PC-9 (cell line): ENCODE data around the gene SOX18. TPM values are rescaled to one million over a fixed set of nuclear protein-coding genes. Genes with fewer than 3 reads are reported as not detected.

Source experiments
- BruUV-seq: library from RNA; stranded (reverse); fragments of 400-500 nt; replicated peaks from 2 replicates; lab custom pipeline; 2021; lab: Mats Ljungman, UMichigan
- CTCF ChIA-PET: fragments of 300-600 bp; sonication (Branson Sonifier 250); formaldehyde crosslinking; loops from one replicate; lab custom pipeline; 2022; ENCODE audit warnings: antibody characterized with exemption; lab: Charles Lee
- POLR2A ChIA-PET: fragments of 300-600 bp; sonication (Branson Sonifier 250); formaldehyde crosslinking; loops from one replicate; lab custom pipeline; 2022; ENCODE audit warnings: antibody characterized with exemption; ENCODE audit not compliant: unreplicated experiment; lab: Charles Lee
- DNase-seq, 2 experiments: peaks; one replicate each; pipeline versions ENCODE4 v3.0.0 to v3.0.0-alpha.2; 2015 to 2022; ENCODE audit warnings: mixed read lengths in 1 of 2
- H2AFZ ChIP-seq: fragments of 200-600 bp; sonication (generic); 2 replicates; pipeline ENCODE4 v1.8.1; 2017; ENCODE audit warnings: antibody characterized with exemption
- H3F3A ChIP-seq: fragments of 200-600 bp; sonication (generic); 2 replicates; pipeline ENCODE4 v1.8.1; 2017; ENCODE audit warnings: antibody characterized with exemption, mild to moderate bottlenecking, low read depth; ENCODE audit not compliant: insufficient read depth
- H3K27ac ChIP-seq: fragments of 200-600 bp; sonication (generic); 2 replicates; pipeline ENCODE4 v1.6.1; 2016; ENCODE audit warnings: mixed run types
- H3K27me3 ChIP-seq: fragments of 200-600 bp; sonication (generic); 2 replicates; pipeline ENCODE4 v1.6.1; 2016; ENCODE audit warnings: low read depth, mixed run types; ENCODE audit not compliant: insufficient read depth
- H3K36me3 ChIP-seq: fragments of 200-600 bp; sonication (generic); 2 replicates; pipeline ENCODE4 v1.6.1; 2016; ENCODE audit warnings: low read depth, mixed run types
- H3K4me1 ChIP-seq: fragments of 200-600 bp; sonication (generic); replicated peaks from 2 replicates; pipeline ENCODE4 v1.6.1; 2016; ENCODE audit warnings: mixed run types; ENCODE audit not compliant: insufficient read depth
- H3K4me2 ChIP-seq: fragments of 200-600 bp; sonication (generic); 2 replicates; pipeline ENCODE4 v1.6.1; 2017; ENCODE audit warnings: mixed run types
- H3K4me3 ChIP-seq: fragments of 200-600 bp; sonication (generic); 2 replicates; pipeline ENCODE4 v1.6.1; 2016; ENCODE audit warnings: mixed run types
- H3K79me2 ChIP-seq: fragments of 200-600 bp; sonication (generic); 2 replicates; pipeline ENCODE4 v1.6.1; 2017; ENCODE audit warnings: low read depth, mixed run types
- H3K9me2 ChIP-seq: fragments of 200-600 bp; sonication (generic); 2 replicates; pipeline ENCODE4 v1.8.1; 2017; ENCODE audit warnings: mild to moderate bottlenecking; ENCODE audit not compliant: insufficient read depth
- H3K9me3 ChIP-seq: fragments of 200-600 bp; sonication (generic); 2 replicates; pipeline ENCODE4 v1.8.1; 2016; ENCODE audit warnings: low read depth; ENCODE audit not compliant: insufficient read depth
- H4K20me1 ChIP-seq: fragments of 200-600 bp; sonication (generic); 2 replicates; pipeline ENCODE4 v1.8.1; 2017; ENCODE audit not compliant: insufficient read depth
- CTCF ChIP-seq: fragments of 200-600 bp; sonication (generic); conservative IDR thresholded peaks from 2 replicates; pipeline ENCODE4 v1.6.1; 2017; ENCODE audit warnings: mixed run types, antibody characterized with exemption, mild to moderate bottlenecking, moderate library complexity
- EZH2 ChIP-seq: fragments of 200-600 bp; sonication (generic); IDR thresholded peaks from 2 replicates; pipeline ENCODE4 v1.8.0; 2017; ENCODE audit warnings: antibody characterized with exemption, low read depth
- intact Hi-C: fragments of 100-400 bp; cut with micrococcal nuclease; formaldehyde crosslinking; loops from one replicate; pipeline ENCODE4 v1.10.0; 2022; ENCODE audit not compliant: unreplicated experiment
- total RNA-seq: library from RNA; stranded (reverse); gene quantifications from 2 replicates; pipeline ENCODE4 v1.2.3, GENCODE V29; 2021

SOX18 gene
- total RNA-seq, 1 experiment from 2014 or later: not detected

- H3K4me2 ChIP-seq: peak overlapping the region; percentile 96
- intact Hi-C loops: loop anchor here (2.0 to 10.0 kb wide), 4 partner anchors 17 to 197 kb away; partner anchors contain the start of genes ABHD16B, RGS19, TPD52L2 and UCKL1
- CTCF ChIA-PET: interaction anchor here (1.0 kb wide), 1 partner anchor 82 kb away, joined by 3 read pairs; the partner anchor contains the start of gene PRPF6
- peak overlapping the region; percentile 85 for H2AFZ ChIP-seq
- no peak for TF ChIP-seq CTCF
- no peak for TF ChIP-seq EZH2
- H3K36me3 ChIP-seq: no peaks in the 10 kb centered on the region
- peaks cover 19% of the 10 kb centered on the region for H3K79me2 ChIP-seq
- H3K27ac ChIP-seq: peak overlapping the region; percentile 48; the same call in 1 of the 2 replicates
- no peaks in the 10 kb centered on the region for H3K27me3 ChIP-seq
- DNase-seq: no peak
- POLR2A ChIA-PET: interaction anchor here (0.6 to 1.0 kb wide), 3 partner anchors 81 to 542 kb away, joined by 3 to 7 read pairs (median 3); partner anchors contain the start of genes PPDPF and PRPF6
- BruUV-seq: TSS peak; percentile 96
- H3K9me2 ChIP-seq: no peaks in the 10 kb centered on the region
- H3F3A ChIP-seq: peaks cover 31% of the 10 kb centered on the region; the same call in 1 of the 2 replicates
- H3K9me3 ChIP-seq: no peaks in the 10 kb centered on the region
- peaks cover 56% of the 10 kb centered on the region for H3K4me1 ChIP-seq
- H4K20me1 ChIP-seq: peaks cover 5% of the 10 kb centered on the region
- peak overlapping the region; percentile 90 for H3K4me3 ChIP-seq
Measured at GRCh38 chr20:64062276-64062595, 12.8 kb upstream of the SOX18 start.

GRCh38 chr20:64058536-64058935 lies 9.1 kb upstream of the SOX18 start:
- no peaks in the 10 kb centered on the region for H4K20me1 ChIP-seq
- peaks cover 21% of the 10 kb centered on the region for H3K4me1 ChIP-seq
- H3K27ac ChIP-seq: no peak overlapping the region
- no peaks in the 10 kb centered on the region for H3K36me3 ChIP-seq
- DNase-seq: peak in 1 of 2 experiments; percentile 49
- H3K4me3 ChIP-seq: no peak overlapping the region
- intact Hi-C loops: loop anchor here (5.0 kb wide), 2 partner anchors 521 to 621 kb away; partner anchors contain the start of gene PTK6
- TF ChIP-seq EZH2 (no peak), CTCF (no peak)
- no peaks in the 10 kb centered on the region for H3K27me3 ChIP-seq
- peaks cover 28% of the 10 kb centered on the region; the same call in 1 of the 2 replicates for H3F3A ChIP-seq
- H3K9me3 ChIP-seq: no peaks in the 10 kb centered on the region
- ChIA-PET CTCF (no interaction called here), POLR2A (no interaction called here)
- peaks cover 4% of the 10 kb centered on the region for H3K79me2 ChIP-seq
- no peak overlapping the region for H2AFZ ChIP-seq
- no TSS peak for BruUV-seq
- no peaks in the 10 kb centered on the region for H3K9me2 ChIP-seq
- H3K4me2 ChIP-seq: peak overlapping the region; percentile 20; the same call in 1 of the 2 replicates

DNA sequence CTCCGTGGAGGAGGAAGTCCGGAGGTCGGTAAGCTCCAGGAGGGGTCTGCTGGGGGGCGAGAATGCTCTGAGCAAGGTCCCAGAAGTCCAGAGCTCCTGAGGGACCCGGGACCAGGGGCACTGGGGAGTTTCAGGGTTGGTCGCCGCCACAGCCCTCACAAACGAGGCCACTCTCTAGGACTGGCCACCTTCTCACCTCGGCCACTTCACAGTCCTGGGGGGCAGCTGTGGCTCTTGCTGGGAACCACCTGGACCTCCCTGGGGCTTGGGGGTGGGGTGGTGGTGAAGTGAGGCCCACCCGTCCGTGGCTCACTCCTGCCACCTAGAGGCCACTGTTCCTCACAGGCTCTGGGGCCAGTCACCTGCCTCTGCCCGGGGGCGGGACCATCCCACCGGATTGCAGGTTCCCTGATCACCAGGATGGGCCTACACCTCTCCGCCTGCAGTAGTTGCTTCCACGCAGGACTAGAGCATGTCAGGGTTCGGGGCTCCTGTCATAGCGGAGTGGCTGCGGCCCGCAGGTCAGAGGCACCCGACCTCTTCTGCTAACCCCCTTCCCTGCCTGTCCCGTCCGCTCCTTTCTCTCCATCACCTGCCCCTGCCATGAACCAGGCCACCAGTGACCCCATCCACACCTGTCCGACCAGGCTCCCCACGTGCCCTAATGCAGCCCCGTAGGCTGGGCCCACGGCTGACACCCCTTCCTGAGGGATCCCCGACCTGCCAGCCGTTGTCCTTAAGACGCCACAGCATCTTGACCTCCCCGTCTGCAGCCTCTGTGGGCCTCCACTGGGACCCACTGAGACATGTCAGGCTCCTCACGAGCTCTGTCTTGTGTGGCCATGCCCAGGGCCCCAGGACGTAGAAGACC lies 8.4 kb upstream of the SOX18 start:
- H3K36me3 ChIP-seq: no peaks in the 10 kb centered on the region
- no TSS peak for BruUV-seq
- H2AFZ ChIP-seq: no peak overlapping the region
- peak overlapping the region; percentile 20; the same call in 1 of the 2 replicates for H3K4me2 ChIP-seq
- peaks cover 21% of the 10 kb centered on the region for H3K4me1 ChIP-seq
- no peaks in the 10 kb centered on the region for H3K9me3 ChIP-seq
- no peaks in the 10 kb centered on the region for H4K20me1 ChIP-seq
- H3K27ac ChIP-seq: no peak overlapping the region
- peak; percentile 55 to 87 for DNase-seq
- CTCF ChIA-PET: no interaction called here
- H3K4me3 ChIP-seq: no peak overlapping the region
- no peaks in the 10 kb centered on the region for H3K27me3 ChIP-seq
- no peaks in the 10 kb centered on the region for H3K79me2 ChIP-seq
- intact Hi-C loops: loop anchor here (5.0 kb wide), 2 partner anchors 521 to 621 kb away; partner anchors contain the start of gene PTK6
- H3F3A ChIP-seq: peaks cover 25% of the 10 kb centered on the region; the same call in 1 of the 2 replicates
- TF ChIP-seq CTCF (peak; percentile 90), EZH2 (no peak)
- H3K9me2 ChIP-seq: no peaks in the 10 kb centered on the region
- POLR2A ChIA-PET: no interaction called here
